ENCODE measurements around the gene ZNF423. TPM values are rescaled to one million over a fixed set of nuclear protein-coding genes. Genes with fewer than 3 reads are reported as not detected.

The ZNF423 gene
- total and polyA plus RNA-seq, 2 of the 13 experiments (the other 11 are each of a cell fraction or from before 2014, with no cell fraction given), result 0.07 to 0.31 TPM

DNA sequence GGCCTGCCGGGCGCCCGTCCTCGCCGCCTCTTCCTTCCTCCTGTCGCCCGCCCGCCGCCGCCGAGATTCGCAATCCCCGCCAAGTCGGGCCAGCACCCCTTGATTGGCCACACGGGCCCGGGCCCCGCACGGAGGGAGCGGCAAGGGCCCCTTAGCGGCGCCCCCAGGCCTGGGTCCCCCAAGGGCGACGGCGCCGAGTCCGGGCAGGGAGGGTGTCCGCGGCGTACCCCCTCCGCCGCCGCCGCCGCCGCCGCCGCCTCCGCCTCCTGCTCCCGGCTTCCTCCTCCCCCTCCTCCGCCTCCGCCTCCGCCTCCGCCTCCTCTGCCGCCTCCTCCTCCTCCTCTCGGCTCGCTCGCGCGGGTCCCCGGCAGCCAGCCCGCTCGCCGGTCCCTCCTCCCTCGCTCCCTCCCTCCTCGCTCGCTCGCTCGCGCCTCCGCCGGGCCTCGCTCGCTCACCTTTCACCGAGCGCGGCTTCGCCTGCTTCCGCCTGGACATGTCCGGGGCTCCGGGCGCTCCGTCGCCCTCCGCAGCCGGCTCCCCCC lies 561 bp downstream of the ZNF423 start (continued):
- TF ChIP-seq, protein P1, sequence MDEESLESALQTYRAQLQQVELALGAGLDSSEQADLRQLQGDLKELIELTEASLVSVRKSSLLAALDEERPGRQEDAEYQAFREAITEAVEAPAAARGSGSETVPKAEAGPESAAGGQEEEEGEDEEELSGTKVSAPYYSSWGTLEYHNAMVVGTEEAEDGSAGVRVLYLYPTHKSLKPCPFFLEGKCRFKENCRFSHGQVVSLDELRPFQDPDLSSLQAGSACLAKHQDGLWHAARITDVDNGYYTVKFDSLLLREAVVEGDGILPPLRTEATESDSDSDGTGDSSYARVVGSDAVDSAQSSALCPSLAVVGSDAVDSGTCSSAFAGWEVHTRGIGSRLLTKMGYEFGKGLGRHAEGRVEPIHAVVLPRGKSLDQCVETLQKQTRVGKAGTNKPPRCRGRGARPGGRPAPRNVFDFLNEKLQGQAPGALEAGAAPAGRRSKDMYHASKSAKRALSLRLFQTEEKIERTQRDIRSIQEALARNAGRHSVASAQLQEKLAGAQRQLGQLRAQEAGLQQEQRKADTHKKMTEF (CRISPR knock-in tag; IDR thresholded peaks at IDR 0.05), result no peak; the same call in 1 of the 2 replicates
- TF ChIP-seq DMAP1 (CRISPR knock-in tag; IDR thresholded peaks at IDR 0.05) (no peak), ZNF605 (CRISPR knock-in tag; IDR thresholded peaks at IDR 0.05) (no peak), SRSF1 (optimal IDR thresholded peaks at IDR 0.05; ENCODE audit: low read depth, low read length) (no peak), SRF (IDR thresholded peaks at IDR 0.05; ENCODE audit: low read depth, low read length) (no peak), BRCA1 (CRISPR knock-in tag; IDR thresholded peaks at IDR 0.05) (no peak), SUZ12 (IDR thresholded peaks at IDR 0.05; ENCODE audit: low read depth, low read length) (no peak), MBD4 (IDR thresholded peaks at IDR 0.05; ENCODE audit: borderline replicate concordance, low read length) (no peak), ZNF337 (CRISPR knock-in tag; IDR thresholded peaks at IDR 0.05; ENCODE audit: borderline replicate concordance, low read depth) (no peak), REXO4 (CRISPR knock-in tag; IDR thresholded peaks at IDR 0.05; ENCODE audit: borderline replicate concordance) (no peak), ZNF737 (CRISPR knock-in tag; IDR thresholded peaks at IDR 0.05; ENCODE audit: borderline replicate concordance) (no peak), AKAP8 (CRISPR knock-in tag; IDR thresholded peaks at IDR 0.05) (no peak), JUNB (CRISPR knock-in tag; IDR thresholded peaks at IDR 0.05; ENCODE audit: borderline replicate concordance) (no peak), ZSCAN21 (CRISPR knock-in tag; IDR thresholded peaks at IDR 0.05; ENCODE audit: borderline replicate concordance) (0 out of 2 replicates have a peak, but pooled peaks have one; percentile 25), ATM (IDR thresholded peaks at IDR 0.05; ENCODE audit: borderline replicate concordance) (no peak), RFXANK (CRISPR knock-in tag; IDR thresholded peaks at IDR 0.05) (no peak), ZNF569 (CRISPR knock-in tag; IDR thresholded peaks at IDR 0.05; ENCODE audit: borderline replicate concordance) (no peak), IRF2 (CRISPR knock-in tag; IDR thresholded peaks at IDR 0.05) (no peak)
- TF ChIP-seq, protein P2, sequence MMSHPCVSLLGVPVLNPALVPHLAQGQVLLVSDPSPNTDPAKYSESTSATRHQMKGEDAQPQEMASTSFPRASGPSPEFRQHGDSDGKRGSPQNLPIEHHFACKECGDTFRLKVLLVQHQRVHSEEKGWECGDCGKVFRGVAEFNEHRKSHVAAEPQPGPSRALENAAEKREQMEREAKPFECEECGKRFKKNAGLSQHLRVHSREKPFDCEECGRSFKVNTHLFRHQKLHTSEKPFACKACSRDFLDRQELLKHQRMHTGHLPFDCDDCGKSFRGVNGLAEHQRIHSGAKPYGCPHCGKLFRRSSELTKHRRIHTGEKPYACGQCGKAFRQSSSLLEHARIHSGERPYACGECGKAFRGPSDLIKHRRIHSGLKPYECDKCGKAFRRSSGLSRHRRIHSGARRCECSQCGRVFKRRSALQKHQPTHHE (CRISPR knock-in tag; IDR thresholded peaks at IDR 0.05; ENCODE audit: borderline replicate concordance), result no peak
- TF ChIP-seq, protein P3, sequence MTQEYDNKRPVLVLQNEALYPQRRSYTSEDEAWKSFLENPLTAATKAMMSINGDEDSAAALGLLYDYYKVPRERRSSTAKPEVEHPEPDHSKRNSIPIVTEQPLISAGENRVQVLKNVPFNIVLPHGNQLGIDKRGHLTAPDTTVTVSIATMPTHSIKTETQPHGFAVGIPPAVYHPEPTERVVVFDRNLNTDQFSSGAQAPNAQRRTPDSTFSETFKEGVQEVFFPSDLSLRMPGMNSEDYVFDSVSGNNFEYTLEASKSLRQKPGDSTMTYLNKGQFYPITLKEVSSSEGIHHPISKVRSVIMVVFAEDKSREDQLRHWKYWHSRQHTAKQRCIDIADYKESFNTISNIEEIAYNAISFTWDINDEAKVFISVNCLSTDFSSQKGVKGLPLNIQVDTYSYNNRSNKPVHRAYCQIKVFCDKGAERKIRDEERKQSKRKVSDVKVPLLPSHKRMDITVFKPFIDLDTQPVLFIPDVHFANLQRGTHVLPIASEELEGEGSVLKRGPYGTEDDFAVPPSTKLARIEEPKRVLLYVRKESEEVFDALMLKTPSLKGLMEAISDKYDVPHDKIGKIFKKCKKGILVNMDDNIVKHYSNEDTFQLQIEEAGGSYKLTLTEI (CRISPR knock-in tag; conservative IDR thresholded peaks at IDR 0.05), result no peak
- TF ChIP-seq, protein P4, sequence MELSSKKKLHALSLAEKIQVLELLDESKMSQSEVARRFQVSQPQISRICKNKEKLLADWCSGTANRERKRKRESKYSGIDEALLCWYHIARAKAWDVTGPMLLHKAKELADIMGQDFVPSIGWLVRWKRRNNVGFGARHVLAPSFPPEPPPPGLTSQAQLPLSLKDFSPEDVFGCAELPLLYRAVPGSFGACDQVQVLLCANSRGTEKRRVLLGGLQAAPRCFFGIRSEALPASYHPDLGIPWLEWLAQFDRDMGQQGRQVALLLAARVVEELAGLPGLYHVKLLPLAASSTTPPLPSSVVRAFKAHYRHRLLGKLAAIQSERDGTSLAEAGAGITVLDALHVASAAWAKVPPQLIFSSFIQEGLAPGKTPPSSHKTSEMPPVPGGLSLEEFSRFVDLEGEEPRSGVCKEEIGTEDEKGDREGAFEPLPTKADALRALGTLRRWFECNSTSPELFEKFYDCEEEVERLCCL (CRISPR knock-in tag; IDR thresholded peaks at IDR 0.05; ENCODE audit: borderline replicate concordance), result no peak
- TF ChIP-seq, protein P5, sequence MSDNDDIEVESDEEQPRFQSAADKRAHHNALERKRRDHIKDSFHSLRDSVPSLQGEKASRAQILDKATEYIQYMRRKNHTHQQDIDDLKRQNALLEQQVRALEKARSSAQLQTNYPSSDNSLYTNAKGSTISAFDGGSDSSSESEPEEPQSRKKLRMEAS (IDR thresholded peaks at IDR 0.05), result peak; percentile 53
- TF ChIP-seq, protein P6, sequence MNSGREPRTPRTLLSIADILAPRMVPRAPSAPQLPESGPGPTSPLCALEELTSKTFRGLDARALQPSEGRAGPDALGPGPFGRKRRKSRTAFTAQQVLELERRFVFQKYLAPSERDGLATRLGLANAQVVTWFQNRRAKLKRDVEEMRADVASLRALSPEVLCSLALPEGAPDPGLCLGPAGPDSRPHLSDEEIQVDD (CRISPR knock-in tag; IDR thresholded peaks at IDR 0.05; ENCODE audit: borderline replicate concordance), result no peak
- TF ChIP-seq, protein P7, sequence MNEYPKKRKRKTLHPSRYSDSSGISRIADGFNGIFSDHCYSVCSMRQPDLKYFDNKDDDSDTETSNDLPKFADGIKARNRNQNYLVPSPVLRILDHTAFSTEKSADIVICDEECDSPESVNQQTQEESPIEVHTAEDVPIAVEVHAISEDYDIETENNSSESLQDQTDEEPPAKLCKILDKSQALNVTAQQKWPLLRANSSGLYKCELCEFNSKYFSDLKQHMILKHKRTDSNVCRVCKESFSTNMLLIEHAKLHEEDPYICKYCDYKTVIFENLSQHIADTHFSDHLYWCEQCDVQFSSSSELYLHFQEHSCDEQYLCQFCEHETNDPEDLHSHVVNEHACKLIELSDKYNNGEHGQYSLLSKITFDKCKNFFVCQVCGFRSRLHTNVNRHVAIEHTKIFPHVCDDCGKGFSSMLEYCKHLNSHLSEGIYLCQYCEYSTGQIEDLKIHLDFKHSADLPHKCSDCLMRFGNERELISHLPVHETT (CRISPR knock-in tag; conservative IDR thresholded peaks at IDR 0.05), result peak; percentile 49; the same call in 1 of the 2 replicates

Data from HepG2 (cell line).